Measurements from ENCODE around the gene DYNC1I1. TPM values are rescaled to one million over a fixed set of nuclear protein-coding genes. Genes with fewer than 3 reads are reported as not detected.

DYNC1I1 gene
- total and polyA plus RNA-seq, 2 experiments from 2014 or later = 1.4 to 4.1 TPM

- Histone ChIP-seq H2AFZ (no peak overlapping the region), H3K36me3 (ENCODE audit: insufficient read depth) (no peaks in the 10 kb centered on the region), H3K27ac (ENCODE audit: low read depth) (no peak overlapping the region), H4K20me1 (replicated peaks; ENCODE audit: insufficient read depth) (no peaks in the 10 kb centered on the region), H3K4me2 (no peak overlapping the region), H3K79me2 (replicated peaks; ENCODE audit: insufficient read depth) (no peaks in the 10 kb centered on the region), H3F3A (replicated peaks; ENCODE audit: low read depth) (no peaks in the 10 kb centered on the region), H3K27me3 (ENCODE audit: insufficient read depth) (no peaks in the 10 kb centered on the region), H3K4me1 (ENCODE audit: insufficient read depth) (peaks cover 12% of the 10 kb centered on the region; the same call in 1 of the 2 replicates), H3K4me3 (no peak overlapping the region), H3K9me2 (ENCODE audit: insufficient read depth) (no peaks in the 10 kb centered on the region)
- Mint-ChIP-seq H3K27ac (no peak overlapping the region), H3K4me1 (peaks cover 16% of the 10 kb centered on the region), H3K36me3 (ENCODE audit: low read depth) (no peaks in the 10 kb centered on the region), H3K4me3 (no peak overlapping the region), H3K9me3 (no peaks in the 10 kb centered on the region), H3K27me3 (ENCODE audit: insufficient read depth, low read depth, poor library complexity) (peaks cover 2% of the 10 kb centered on the region)
- TF ChIP-seq CTCF (conservative IDR thresholded peaks at IDR 0.05; ENCODE audit: low read depth in 2 of 2) (peak; percentile 61 to 83), JUNB (IDR thresholded peaks at IDR 0.05; ENCODE audit: unreplicated experiment) (no peak)
- ATAC-seq (peak; percentile 87), DNase-seq (ENCODE audit: low spot score) (peak; percentile 58)
Measured at GRCh38 chr7:95865716-95866371, 93.5 kb downstream of the DYNC1I1 start.

DNA sequence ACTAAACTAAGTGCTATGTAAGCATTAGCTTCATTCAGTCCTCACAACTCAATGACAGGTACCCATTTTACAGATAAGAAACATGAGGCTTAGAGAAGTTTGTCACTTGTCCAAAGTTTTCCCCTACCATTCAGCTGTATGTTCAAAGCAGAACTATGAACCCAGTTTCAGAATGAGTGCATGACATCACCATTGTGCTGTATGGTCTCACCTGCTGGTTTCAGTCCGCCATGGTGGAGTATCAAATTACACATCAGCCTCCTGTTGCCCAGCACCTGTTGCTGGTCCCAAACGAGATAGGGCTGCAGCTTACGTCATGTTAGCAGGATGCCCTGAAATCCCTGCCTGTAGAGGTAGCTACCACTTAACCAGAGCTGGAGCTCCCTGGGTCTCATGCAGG is 95.0 kb downstream of the DYNC1I1 start:
- no peaks in the 10 kb centered on the region for H3K9me2 ChIP-seq (ENCODE audit: insufficient read depth)
- H3K36me3 ChIP-seq (ENCODE audit: insufficient read depth) = no peaks in the 10 kb centered on the region
- Mint-ChIP-seq H3K27ac (no peak overlapping the region), H3K4me1 (peaks cover 7% of the 10 kb centered on the region), H3K27me3 (ENCODE audit: insufficient read depth, low read depth, poor library complexity) (peaks cover 3% of the 10 kb centered on the region), H3K9me3 (no peaks in the 10 kb centered on the region), H3K36me3 (ENCODE audit: low read depth) (no peaks in the 10 kb centered on the region), H3K4me3 (no peak overlapping the region)
- H4K20me1 ChIP-seq (replicated peaks; ENCODE audit: insufficient read depth) = no peaks in the 10 kb centered on the region
- no peaks in the 10 kb centered on the region for H3F3A ChIP-seq (replicated peaks; ENCODE audit: low read depth)
- no peak overlapping the region for H3K4me3 ChIP-seq
- ATAC-seq (peak; percentile 82), DNase-seq (ENCODE audit: low spot score) (peak; percentile 78)
- no peak overlapping the region for H3K4me2 ChIP-seq
- H3K79me2 ChIP-seq (replicated peaks; ENCODE audit: insufficient read depth) = no peaks in the 10 kb centered on the region
- H2AFZ ChIP-seq = no peak overlapping the region
- H3K4me1 ChIP-seq (ENCODE audit: insufficient read depth) = 0 out of 2 replicates have a peak, but pooled peaks cover 4% of the 10 kb centered on the region
- TF ChIP-seq CREB1 (CRISPR knock-in tag; IDR thresholded peaks at IDR 0.05; ENCODE audit: low read depth) (0 out of 2 replicates have a peak, but pooled peaks have one; percentile 37), REST (IDR thresholded peaks at IDR 0.05; ENCODE audit: unreplicated experiment) (no peak)
- H3K27ac ChIP-seq (ENCODE audit: low read depth) = no peak overlapping the region
- no peaks in the 10 kb centered on the region for H3K27me3 ChIP-seq (ENCODE audit: insufficient read depth)

Measured in GM23338 (cell line).